Activated CD4-positive, alpha-beta T cell treated with anti-CD3 and anti-CD28 coated beads for 1 hour (primary cell): Measurements from ENCODE around the gene POU6F1.
"Not testable (repeated sequence)": the region's sequence is repeated elsewhere in the genome, so short reads cannot be mapped to it uniquely, and the experiment has no call there.

Experiments
- DNase-seq: peaks from one replicate; pipeline ENCODE4 v3.0.0-alpha.2; 2020

Gene POU6F1

DNA sequence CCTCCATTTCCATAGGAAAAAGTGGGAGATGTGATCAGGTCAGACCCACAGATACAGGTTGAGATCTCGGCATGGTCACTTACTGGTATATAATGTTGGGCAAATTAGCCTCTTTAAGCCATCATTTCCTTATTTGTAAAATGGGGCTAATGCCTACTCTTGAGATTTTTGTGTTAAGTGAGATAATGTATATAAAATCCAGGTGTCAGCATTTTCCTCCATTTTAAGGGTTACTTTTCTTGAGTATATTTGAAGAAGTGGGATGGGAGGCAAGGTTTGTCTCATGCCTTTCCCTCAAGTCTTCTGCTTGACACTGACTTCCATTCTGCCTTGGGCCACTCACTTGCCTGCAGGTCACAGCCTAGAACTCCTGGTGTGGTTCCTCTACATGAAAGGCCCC, 10.1 kb upstream of the POU6F1 start:
- no peak for DNase-seq

DNA sequence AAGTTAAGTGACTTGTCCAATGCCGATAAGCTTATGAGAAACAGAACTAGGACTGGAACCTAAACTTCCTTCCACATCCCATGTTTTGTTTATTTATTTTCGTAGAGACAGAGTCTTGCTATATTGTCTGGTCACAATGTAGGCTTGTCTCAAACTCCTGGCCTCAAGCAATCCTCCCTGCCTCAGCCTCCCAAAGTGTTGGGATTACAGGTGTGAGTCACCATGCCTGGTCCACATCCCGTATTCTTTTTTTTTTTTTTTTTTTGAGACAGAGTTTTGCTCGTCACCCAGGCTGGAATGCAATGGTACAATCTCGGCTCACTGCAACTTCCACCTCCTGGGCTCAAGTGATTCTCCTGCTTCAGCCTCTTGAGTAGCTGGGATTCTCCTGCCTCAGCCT, 9.2 kb upstream of the POU6F1 start:
- not testable (repeated sequence) for DNase-seq

DNA sequence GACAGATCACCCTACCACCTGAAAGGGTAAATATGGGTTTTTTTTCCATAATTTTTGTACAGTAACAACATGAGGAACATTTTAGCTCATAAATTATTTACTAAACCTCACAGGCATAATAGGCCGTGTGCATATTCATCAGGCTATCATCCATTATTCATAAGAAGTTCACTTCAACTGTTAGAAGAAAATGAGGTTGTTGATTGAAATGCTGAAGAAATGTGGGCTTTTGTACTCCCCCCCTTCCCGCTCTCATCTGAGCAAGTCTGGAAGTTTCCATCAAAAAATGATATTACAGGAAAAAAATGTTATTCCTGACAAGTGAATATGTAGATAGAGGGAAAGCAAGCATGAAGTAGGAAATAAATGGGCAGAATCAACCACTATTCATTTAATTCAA, 7.9 kb upstream of the POU6F1 start:
- no peak for DNase-seq

DNA sequence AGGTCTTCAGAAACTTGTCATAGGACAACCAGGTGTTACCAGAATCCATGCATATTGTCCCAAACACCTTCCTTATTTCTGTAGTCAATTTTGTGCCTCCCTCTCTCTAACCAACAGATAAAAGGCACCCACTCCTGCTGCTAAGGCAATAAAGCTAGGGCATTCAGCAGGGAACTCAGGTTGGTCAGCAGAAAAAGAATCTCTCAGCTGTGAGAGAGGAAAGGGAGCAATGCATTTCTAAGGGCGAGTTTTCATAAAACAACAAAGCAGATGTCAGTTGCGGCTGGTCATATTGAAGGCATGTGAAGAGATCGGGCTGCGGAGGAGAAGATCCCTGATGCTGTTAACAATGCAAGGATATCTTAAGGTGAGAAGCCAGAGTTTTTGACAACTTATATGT, 7.4 kb upstream of the POU6F1 start:
- no peak for DNase-seq

DNA sequence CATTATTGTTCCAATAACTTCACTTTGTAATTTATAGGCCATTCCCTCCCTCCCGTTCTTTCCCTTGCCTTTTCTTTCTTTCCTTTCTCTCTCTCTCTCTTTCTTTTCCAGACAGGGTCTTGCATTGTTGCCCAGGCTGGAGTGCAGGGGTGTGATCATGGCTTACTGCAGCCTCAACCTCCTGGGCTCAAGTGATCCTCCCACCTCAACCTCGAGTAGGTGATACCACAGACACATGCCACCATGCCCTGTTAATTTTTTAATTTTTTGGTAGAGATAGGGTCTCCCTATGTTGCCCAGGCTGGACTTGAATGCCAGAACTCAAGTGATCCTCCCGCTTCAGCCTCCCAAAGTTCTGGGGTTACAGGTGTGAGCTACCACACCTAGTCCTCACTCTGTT, 6.8 kb upstream of the POU6F1 start:
- DNase-seq = no peak

DNA sequence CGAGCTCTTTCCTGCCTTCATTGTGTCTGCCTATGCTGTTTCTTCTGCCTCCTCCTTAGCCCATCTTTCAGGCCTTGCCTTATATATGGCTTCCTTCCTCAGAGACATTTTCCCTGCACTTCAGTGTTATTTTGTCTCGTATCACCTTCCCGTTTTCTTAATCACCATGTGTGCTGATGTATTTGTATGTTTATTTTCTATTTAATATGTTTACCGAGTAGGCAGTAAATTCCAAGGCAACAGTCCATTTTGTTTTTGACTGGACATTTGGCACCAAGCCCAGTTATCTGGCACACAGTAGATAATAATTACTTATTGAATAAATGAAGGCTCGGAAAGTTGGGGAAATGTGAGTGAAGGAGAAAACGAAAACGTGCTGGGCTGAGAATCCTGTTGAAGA, 4.6 kb upstream of the POU6F1 start:
- DNase-seq = no peak

DNA sequence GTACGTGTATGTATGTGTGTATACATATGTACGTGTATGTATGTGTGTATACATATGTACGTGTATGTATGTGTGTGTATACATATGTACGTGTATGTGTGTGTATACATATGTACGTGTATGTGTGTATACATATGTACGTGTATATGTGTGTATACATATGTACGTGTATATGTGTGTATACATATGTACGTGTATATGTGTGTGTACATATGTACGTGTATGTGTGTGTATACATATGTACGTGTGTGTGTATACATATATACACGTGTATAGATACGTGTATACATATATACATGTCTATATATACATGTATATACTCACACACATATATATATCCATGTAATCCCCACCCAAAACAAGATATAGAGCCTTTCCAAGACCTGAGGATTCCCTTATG, 2.0 kb upstream of the POU6F1 start:
- not testable (repeated sequence) for DNase-seq

DNA sequence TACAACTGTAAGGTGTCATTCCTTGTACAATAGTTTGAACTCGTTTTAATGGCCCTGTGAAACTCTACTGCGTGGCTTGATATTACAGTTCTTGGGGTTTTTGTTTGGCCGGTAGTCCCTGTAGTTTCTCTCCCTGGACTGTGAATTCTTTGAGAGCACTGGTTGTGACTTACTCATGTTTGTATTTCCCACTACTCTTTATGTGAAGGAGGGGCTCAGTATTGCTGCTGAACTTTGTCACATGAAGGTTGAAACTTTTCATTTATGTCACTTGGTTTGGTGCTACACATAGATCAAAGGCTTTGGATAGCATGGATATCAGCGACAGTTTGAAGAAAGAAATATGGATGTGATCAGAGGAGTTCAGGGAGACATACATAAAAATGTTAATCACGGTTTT, 1.5 kb upstream of the POU6F1 start:
- no peak for DNase-seq

DNA sequence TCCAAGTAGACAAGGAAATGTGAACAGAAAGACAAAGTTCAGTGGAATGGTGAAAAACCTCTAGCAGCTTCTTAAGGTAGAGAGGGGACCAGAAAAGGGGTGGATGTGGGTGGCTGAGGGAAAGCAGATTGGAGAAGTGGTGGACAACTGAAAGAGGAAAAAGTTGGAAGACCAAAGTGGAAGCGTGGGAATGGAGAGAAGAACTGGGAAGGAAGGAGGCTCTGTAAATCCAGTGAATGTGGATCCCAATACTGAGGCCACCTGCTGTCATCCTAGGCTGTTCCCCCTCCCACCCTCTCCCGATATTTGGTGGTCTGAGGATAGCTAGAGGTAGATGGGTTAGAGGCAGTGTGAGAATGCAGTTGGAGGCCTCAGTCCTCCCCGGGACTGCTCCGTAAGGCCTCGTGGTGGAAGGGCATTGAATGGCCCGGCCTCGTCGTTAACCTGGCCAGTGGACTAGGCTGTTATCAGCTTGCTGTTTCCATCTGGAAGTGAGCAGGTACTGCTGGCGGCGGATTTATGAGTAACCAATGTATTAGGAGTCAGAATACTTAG, 822 bp upstream of the POU6F1 start:
- DNase-seq = no peak

DNA sequence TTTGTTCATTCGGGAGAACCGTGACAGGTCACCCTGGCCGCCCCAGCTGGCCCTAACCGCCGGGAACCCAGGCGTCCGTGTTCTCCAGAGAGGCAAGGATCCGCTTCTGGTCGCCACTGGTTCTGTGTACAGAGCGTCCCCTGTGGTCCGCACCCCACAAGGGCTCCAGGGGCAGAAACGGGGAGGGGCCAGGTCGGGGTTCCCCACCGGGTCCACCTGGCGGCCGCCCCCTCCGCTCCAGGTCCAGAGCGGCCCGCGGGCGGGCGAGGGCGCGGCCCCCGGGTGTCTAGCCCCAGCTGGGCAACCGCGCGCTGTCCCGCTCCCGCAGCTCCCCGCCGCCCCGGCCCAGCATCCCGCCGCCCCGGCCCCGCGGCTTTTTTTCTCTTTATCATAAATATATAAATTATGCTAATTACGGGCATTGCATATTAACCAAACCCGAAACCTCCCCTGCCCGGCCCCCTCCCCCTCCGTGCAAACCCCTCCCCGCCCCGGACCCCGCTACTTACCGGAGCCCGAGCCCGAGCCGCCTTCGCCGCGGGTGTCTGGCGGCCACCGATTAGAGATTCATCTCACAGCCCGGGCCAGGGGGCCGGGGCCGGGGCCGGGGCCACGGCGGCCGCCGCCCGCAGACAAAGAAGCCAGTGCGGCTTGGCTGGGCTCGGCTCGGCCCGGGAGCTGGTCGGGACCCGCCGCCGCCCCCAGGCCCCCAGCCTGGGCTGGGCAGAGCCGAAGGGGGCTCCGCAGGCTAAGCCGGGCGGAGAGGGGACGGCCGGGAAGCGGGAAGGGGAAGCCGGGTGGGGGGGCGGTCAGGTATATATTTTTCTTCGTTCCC, 512 bp downstream of the POU6F1 start:
- DNase-seq = peak; percentile 34

DNA sequence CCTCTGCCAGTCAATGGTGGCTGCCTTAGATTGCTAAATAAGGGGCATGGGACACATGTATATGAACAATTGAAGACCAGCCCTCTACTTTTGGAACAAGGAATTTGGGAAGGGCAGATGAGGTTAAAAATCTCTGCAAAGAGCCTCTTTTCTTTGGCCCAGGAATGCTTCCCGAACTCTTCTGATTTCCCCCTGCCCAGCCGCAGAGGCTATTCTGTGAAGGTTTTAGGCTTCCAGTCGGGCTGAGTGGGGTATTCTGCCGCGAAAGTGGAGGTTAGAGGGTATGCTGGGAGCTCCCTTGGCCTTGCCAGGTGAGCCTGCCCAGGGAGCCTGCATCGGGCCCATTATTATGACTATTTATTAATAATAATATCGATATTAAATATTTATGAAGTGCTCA, 1.2 kb downstream of the POU6F1 start:
- no peak for DNase-seq

DNA sequence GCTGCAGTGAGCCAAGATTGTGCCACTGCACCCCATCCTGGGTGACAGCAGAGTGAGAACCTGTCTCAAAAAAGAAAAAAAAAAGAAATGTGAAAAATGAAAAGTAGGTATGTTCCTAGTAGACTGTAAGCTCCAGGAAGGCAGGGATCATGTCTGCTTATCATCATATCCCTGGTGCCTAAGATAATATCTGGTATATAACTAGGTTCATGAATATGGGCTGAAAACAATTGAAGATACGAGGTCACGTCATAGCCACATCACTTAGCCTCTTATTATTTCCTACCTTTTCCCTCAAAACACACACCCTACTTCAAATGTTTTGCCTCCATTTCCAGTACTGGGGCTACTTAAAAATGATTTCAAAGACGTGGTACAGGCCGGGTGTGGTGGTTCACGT, 3.0 kb downstream of the POU6F1 start:
- no peak for DNase-seq

DNA sequence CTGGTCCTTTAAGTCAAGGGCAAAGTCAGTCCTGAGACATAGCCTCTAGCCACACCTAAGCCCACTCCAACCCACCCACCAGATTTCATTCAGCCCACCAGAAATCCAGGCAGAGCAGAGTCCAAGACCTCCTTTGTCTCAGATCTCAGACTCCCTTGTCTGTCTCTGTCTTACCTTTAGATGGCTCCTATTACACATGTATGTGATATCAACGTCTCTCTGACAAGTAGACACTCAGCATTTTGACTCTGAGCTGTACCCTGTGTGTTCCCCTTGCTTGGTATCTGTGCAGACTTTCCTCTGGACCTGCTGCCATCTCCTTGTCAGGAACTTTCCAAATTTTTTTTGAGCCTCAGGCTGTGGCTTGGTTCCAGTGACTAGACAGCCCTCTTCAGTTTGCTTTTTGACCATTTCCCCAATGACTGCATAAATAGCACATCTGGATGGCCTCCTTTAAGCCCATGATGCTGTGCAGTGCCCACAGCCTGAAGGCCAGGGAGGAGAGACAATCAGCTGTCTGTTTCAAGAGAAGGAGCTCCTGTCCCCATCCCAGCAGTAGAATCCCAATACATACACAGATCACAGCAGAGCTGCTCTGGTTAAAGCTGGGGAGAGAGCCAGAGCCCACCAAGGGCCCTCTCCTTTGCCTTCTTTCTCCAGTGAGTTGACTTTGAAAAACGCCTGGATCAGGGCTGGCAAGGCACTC, 7.0 kb downstream of the POU6F1 start:
- DNase-seq = no peak

DNA sequence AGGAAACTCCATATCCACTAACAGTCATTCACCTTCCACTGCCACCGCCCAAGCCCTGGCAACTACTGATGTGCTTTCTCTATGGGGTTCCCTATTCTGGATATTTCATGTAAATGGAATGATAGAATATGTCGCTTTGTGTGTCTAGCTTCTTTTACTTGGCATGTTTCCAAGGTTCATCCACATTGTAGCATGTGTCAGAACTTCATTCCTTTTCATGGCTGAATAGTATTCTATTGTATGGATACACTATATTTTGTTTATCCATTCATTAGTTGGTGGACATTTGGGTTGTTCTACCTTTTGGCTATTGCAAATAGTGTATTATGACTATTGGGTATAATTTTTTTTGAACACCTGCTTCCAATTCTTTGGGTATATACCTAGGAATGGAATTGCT, 8.6 kb downstream of the POU6F1 start:
- no peak for DNase-seq

DNA sequence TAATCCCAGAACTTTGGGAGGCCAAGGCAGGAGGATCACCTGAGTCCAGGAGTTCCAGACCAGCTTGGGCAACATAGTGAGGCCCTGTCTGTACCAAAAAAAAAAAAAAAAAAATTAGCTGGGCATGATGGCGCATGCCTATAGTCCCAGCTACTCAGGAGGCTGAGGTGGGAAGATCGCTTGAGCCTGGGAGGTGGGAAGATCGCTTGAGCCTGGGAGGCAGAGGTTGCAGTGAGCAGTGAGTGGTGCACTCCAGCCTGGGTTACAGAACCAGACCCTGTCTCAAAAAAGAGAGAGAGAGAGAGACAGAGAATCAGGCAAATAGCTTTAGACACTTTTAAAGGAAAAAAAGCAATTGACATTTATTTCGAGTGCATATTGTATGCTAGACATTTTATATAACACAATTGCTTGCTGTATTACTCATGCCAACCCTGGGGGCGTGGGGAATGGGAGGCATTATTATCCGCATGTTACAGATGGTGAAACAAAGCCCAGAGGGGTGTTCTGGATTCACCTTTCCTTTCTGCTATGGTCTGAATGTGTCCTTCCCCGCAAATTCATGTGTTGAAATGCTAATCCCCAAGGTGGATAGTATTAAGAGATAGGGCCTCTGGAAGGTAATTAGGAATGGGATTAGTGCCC, 9.7 kb downstream of the POU6F1 start:
- DNase-seq = no peak

DNA sequence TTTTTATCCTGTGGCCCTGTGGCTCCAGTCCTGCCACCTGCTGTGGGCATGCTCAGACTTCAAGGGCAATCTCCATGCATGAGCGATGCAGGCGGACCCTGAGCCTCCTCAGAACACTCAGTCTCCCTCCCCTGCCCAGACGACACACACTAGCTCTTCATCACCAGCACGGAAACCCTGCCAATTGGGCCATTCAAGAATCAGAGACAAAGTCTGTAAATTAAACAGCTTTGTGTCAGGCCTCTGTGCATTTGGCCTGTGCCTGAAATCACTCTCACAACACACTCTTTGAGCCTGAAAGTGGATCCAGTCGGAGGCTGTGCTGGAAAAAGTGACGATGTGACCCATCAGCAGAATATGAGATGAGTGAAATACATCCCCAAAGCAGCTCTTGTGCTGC, 12.5 kb downstream of the POU6F1 start:
- no peak for DNase-seq

DNA sequence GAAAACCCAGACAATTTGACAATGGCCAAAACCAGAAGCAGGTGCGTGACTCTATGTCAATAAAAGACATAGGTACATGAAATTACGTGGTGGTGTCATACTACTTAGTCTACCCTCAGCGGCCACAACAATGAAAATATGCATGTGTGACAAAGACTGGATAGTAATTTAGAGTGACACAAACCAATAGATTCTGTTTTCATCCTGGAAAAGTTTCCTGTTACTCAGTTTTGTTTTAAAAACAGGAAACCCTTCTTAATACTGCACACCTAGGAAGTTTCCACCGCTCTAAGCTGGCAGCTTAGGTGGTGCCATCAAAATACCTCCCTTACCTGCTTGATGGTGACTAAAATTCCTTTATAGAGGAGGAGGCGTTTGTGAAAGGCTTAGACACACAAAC, 15.1 kb downstream of the POU6F1 start:
- no peak for DNase-seq

DNA sequence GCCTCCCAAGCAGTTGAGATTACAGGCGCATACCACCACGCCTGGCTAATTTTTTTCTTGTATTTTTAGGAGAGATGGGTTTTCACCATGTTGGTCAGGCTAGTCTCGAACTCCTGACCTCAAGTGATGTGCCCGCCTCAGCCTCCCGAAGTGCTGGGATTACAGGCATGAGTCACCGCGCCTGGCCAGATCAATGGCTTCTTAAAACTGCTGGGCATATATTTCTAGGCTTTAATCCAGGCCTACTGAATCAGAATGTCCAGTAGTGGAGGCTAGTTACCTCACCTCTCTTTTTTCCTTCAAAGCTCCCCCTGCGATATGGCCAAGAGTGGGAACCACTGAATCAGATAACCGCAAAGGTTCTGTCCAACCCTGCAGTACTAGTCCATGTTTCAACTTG, 17.1 kb downstream of the POU6F1 start:
- DNase-seq = no peak

DNA sequence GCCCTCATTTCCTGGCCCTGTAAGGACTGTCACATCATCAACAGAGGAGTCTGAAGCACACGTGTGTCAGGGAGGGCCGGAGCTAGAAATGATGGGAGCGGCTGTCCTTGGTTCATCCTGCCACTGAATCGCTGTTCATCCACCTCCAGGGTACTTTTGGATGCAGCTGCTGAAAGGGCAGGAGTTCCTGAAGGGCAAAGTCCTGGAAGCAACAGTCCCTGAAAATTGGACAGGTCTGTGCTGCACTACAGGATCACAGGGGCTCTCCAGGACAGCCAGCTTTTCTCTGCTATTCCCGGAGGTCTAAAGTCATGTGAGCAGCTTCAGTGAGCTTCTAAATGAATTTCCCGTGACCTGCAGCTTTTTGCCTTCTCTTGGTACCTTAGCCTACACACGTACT, 17.7 kb downstream of the POU6F1 start:
- DNase-seq = no peak

DNA sequence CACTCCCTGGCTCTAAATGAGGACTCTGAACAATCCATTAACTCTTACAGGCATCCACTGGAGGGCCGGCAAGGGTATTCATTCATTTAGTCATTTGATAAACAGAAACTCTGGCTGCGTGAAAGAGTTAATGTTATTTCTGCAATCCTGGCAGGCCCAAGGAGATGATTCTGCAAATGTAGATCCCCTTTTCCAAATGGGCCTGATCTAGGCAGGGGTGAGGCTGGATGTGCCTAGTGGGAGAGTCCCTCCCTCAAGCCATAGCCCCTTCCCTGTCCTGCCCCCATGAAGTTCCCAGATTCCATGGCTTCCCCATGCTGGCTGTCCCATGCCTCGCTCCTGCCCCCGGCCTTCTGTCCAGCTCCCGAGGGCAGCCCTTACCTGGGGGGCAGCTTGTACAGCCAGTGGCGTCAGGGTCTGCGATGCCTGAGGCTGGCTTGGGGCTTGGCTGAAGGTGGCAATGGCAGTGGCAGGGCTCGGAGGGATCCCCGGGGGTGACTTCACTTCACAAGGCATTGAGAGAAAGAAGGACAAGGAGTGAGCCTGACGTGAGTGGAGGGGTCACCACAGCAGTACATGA, 18.4 kb downstream of the POU6F1 start:
- no peak for DNase-seq

DNA sequence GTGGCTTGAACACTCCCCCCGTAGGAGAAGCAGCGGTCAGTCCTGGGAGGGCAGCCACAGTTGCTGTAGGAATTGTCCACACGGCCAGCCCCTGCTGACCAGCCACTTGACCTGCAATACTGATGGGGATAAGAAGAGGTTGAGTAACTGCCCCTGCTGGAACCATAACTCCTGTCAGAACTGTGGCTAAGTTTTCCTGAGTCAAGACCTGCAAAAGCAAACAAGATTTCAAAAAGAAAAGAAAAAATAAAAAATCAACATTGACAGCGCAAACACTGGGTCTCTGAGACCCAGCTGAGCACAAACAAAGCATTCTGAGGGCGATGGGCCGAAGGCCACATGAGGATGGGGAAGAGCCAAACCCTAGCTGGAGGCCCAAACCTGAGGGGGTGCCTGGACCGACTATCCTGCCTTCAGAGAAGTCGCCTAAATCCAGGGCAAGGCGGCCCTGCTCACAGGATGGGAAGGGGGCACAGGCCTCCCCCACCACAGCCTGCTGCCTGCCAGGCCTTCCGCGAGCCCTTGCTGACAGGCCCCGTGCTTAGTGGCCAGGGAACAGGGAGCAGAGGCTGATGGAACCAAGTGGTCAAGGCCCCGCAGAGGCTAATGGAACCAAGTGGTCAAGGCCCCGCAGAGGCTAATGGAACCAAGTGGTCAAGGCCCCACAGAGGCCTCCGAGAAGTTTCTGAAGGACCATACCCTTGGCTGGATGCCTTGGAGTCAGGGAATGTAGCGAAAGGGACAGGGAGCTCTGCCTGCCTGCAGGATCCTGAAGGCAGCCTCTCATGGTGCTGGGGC, 19.1 kb downstream of the POU6F1 start:
- no peak for DNase-seq

DNA sequence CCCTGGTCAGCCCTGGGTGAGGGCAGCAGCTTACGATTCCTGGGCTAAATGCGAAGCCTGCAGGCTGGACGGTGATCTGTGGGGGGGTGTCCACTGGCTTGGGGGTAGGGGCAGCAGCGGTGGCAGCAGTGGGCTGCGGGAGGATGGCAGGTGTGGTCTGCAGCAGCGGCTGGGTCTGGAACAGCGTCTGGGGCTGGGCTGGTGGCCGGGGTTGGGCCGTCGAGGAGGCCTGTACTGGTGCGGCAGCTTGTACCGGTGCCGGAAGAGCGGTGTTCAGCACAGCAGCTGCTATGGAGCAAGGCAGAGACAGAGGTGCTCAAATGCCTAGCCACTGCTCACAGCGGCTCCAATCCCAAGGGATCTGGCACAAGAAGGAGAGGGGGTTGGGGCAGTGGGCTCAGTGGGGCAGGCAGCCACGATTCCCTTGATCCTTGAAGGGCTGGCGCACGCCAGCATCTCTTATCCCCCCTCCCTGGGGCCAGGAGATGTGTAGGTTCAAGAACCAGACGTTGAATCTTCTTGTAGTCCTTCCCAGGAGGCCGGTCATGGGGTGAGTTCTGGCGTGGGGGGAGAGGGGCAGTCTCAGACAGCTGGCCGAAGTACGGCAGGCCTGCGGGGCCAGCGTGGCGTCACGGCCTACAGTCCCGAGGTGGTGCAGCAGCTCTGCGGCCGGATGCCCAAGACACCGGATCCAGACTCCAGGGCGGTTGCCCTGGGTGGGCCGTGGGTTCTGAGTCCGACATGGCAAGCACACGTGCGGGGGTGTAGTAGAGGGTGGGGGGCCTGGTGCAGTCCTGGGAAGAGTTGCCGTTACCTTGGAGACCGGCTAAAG, 19.9 kb downstream of the POU6F1 start:
- no peak for DNase-seq
